ENCODE results near the gene RBM25. TPM values are rescaled to one million over a fixed set of nuclear protein-coding genes. Genes with fewer than 3 reads are reported as not detected.
"Not testable (repeated sequence)": the region's sequence is repeated elsewhere in the genome, so short reads cannot be mapped to it uniquely, and the experiment has no call there.

The RBM25 gene
- total RNA-seq, 6 experiments from 2014 or later, result 60.2 to 71.2 (median 64.1) TPM

DNA sequence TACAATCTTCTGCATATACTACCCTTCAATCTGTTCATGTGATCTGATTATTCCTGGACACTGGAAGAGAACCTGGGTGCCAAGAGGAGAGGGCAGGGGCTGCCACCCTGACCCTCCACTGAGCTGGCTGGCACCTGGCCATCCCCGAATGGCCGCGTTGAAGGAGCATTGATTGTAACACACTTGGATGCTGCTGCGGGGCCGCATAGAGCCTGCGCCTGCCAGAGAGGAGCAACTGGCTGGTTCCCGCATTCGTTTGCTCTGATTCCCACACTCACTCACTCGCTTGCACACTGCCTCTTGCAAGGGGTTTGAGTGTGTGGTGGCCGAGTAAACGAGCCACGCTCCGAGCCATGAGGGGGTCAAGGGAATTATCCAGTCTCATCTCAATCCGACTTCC lies 110.4 kb downstream of the RBM25 start:
- TF ChIP-seq CTCF (IDR thresholded peaks at IDR 0.05), result no peak
- no peak for DNase-seq
- H3K4me3 Mint-ChIP-seq, result no peak overlapping the region
- H3K27me3 Mint-ChIP-seq (ENCODE audit: insufficient read depth), result no peaks in the 10 kb centered on the region
- H3K4me1 Mint-ChIP-seq (ENCODE audit: low read depth), result no peaks in the 10 kb centered on the region
- H3K27ac Mint-ChIP-seq, result no peak overlapping the region
- peaks cover 18% of the 10 kb centered on the region for H3K36me3 Mint-ChIP-seq (ENCODE audit: low read depth)
- H3K9me3 Mint-ChIP-seq, result no peaks in the 10 kb centered on the region

- not testable (repeated sequence) for H3K27ac Mint-ChIP-seq; DNase-seq; H3K27me3 Mint-ChIP-seq (ENCODE audit: insufficient read depth); H3K4me3 Mint-ChIP-seq; H3K4me1 Mint-ChIP-seq (ENCODE audit: low read depth); H3K9me3 Mint-ChIP-seq; H3K36me3 Mint-ChIP-seq (ENCODE audit: low read depth)
Measured at GRCh38 chr14:73169855-73170254, 111.5 kb downstream of the RBM25 start.

DNA sequence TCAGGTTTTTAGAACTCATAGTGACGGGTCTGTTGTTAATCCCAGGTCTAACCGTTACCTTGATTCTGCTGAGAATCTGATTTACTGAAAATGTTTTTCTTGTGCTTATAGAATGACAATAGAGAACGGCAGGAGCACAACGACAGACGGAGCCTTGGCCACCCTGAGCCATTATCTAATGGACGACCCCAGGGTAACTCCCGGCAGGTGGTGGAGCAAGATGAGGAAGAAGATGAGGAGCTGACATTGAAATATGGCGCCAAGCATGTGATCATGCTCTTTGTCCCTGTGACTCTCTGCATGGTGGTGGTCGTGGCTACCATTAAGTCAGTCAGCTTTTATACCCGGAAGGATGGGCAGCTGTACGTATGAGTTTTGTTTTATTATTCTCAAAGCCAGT lies 112.4 kb downstream of the RBM25 start:
- H3K4me3 Mint-ChIP-seq, result no peak overlapping the region
- no peak for TF ChIP-seq CTCF (IDR thresholded peaks at IDR 0.05)
- H3K36me3 Mint-ChIP-seq (ENCODE audit: low read depth), result peaks cover 9% of the 10 kb centered on the region
- H3K27ac Mint-ChIP-seq, result no peak overlapping the region
- DNase-seq, result no peak
- H3K9me3 Mint-ChIP-seq, result no peaks in the 10 kb centered on the region
- H3K4me1 Mint-ChIP-seq (ENCODE audit: low read depth), result no peaks in the 10 kb centered on the region
- H3K27me3 Mint-ChIP-seq (ENCODE audit: insufficient read depth), result no peaks in the 10 kb centered on the region

DNA sequence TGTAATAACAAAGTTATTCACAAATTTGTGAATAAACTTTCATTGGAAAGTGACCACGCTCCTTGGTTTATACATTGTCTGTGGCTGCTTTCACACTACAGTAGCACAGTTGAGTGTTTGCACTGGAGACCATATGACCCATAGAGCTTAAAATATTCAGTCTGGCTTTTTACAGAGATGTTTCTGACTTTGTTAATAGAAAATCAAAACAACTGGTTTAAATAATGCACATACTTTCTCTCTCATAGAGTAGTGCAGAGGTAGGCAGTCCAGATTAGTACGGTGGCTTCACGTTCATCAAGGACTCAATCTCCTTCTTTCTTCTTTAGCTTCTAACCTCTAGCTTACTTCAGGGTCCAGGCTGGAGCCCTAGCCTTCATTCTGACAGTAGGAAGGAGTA lies 114.2 kb downstream of the RBM25 start:
- no peak overlapping the region for H3K4me3 Mint-ChIP-seq
- H3K9me3 Mint-ChIP-seq, result no peaks in the 10 kb centered on the region
- H3K4me1 Mint-ChIP-seq (ENCODE audit: low read depth), result no peaks in the 10 kb centered on the region
- no peaks in the 10 kb centered on the region for H3K27me3 Mint-ChIP-seq (ENCODE audit: insufficient read depth)
- no peak for TF ChIP-seq CTCF (IDR thresholded peaks at IDR 0.05)
- DNase-seq, result no peak
- H3K27ac Mint-ChIP-seq, result no peak overlapping the region
- peaks cover 9% of the 10 kb centered on the region for H3K36me3 Mint-ChIP-seq (ENCODE audit: low read depth)

DNA sequence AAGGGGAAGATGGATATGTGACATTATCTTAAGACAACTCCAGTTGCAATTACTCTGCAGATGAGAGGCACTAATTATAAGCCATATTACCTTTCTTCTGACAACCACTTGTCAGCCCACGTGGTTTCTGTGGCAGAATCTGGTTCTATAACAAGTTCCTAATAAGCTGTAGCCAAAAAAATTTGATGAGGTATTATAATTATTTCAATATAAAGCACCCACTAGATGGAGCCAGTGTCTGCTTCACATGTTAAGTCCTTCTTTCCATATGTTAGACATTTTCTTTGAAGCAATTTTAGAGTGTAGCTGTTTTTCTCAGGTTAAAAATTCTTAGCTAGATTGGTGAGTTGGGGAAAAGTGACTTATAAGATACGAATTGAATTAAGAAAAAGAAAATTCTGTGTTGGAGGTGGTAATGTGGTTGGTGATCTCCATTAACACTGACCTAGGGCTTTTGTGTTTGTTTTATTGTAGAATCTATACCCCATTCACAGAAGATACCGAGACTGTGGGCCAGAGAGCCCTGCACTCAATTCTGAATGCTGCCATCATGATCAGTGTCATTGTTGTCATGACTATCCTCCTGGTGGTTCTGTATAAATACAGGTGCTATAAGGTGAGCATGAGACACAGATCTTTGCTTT lies 114.9 kb downstream of the RBM25 start:
- Mint-ChIP-seq H3K27ac (no peak overlapping the region), H3K4me3 (no peak overlapping the region), H3K36me3 (ENCODE audit: low read depth) (peaks cover 9% of the 10 kb centered on the region), H3K27me3 (ENCODE audit: insufficient read depth) (no peaks in the 10 kb centered on the region), H3K9me3 (no peaks in the 10 kb centered on the region), H3K4me1 (ENCODE audit: low read depth) (no peaks in the 10 kb centered on the region)
- DNase-seq, result peak; percentile 42
- peak; percentile 84 for TF ChIP-seq CTCF (IDR thresholded peaks at IDR 0.05)

Other genes starting within 250 kb of the RBM25 start
- gene DPF3, start 164.4 kb upstream of the RBM25 start, total RNA-seq (2021; fragmentation: NEBNext Ultra II Directional; extraction: Animal tissue kit (Norgen Biotek cat#: 25700)), result 1 to 10 TPM; 4.1 to 6.6 (median 5.4) TPM
- gene DCAF4, start 132.1 kb upstream of the RBM25 start, total RNA-seq (2021; fragmentation: NEBNext Ultra II Directional; extraction: Animal tissue kit (Norgen Biotek cat#: 25700)), result 10 to 100 TPM; 14.4 to 20.0 (median 16.2) TPM
- gene ZFYVE1, start 31.4 kb upstream of the RBM25 start, total RNA-seq (2021; fragmentation: NEBNext Ultra II Directional; extraction: Animal tissue kit (Norgen Biotek cat#: 25700)), result 10 to 100 TPM; 13.6 to 18.3 (median 15.6) TPM
- 10 to 100 TPM; 34.5 to 44.6 (median 40.2) TPM for gene PSEN1, start 78.0 kb downstream of the RBM25 start, total RNA-seq (2021; fragmentation: NEBNext Ultra II Directional; extraction: Animal tissue kit (Norgen Biotek cat#: 25700))
- 1 to 10 TPM; 1.5 to 3.0 (median 2.3) TPM for gene PAPLN, start 179.0 kb downstream of the RBM25 start, total RNA-seq (2021; fragmentation: NEBNext Ultra II Directional; extraction: Animal tissue kit (Norgen Biotek cat#: 25700))